IMR-90 (cell line): ENCODE data around the gene CC2D2B. TPM values are rescaled to one million over a fixed set of nuclear protein-coding genes. Genes with fewer than 3 reads are reported as not detected.

Source experiments
- ATAC-seq: fragments of 200-7000 bp; cut with Tn5 transposase; 2 replicates; pipeline ENCODE4 v1.9.1; 2020; ENCODE audit warnings: low read depth, mild to moderate bottlenecking, moderate library complexity
- BruUV-seq: library from RNA; stranded (reverse); fragments of 400-500 nt; replicated peaks from 2 replicates; lab custom pipeline; 2021; lab: Mats Ljungman, UMichigan
- CTCF ChIA-PET: fragments of 300-600 bp; formaldehyde crosslinking; extraction: SDS; loops from one replicate; lab custom pipeline; 2021; ENCODE audit warnings: antibody characterized with exemption; lab: Yijun Ruan, JAX
- POLR2A ChIA-PET: fragments of 300-600 bp; sonication (Branson Sonifier 250); formaldehyde crosslinking; loops from one replicate; lab custom pipeline; 2022; ENCODE audit warnings: antibody characterized with exemption; ENCODE audit not compliant: unreplicated experiment; lab: Charles Lee
- DNase-seq: peaks from one replicate; pipeline ENCODE4 v3.0.0; 2013
- H2AFZ ChIP-seq: replicated peaks from 2 replicates; pipeline ENCODE3; 2013; ENCODE audit warnings: low read length, mild to moderate bottlenecking; ENCODE audit not compliant: poor library complexity
- H2AK5ac ChIP-seq: 2 replicates; pipeline ENCODE4 v1.6.1; 2013; ENCODE audit warnings: low read depth, low read length, inconsistent platforms
- H2AK9ac ChIP-seq: replicated peaks from 2 replicates; pipeline ENCODE3; 2013; ENCODE audit warnings: mild to moderate bottlenecking, low read depth, low read length, moderate library complexity; ENCODE audit not compliant: poor library complexity
- H2BK120ac ChIP-seq: 2 replicates; pipeline ENCODE4 v1.6.1; 2013; ENCODE audit warnings: low read depth, low read length, inconsistent platforms
- H2BK15ac ChIP-seq: 3 replicates; pipeline ENCODE4 v1.6.1; 2013; ENCODE audit warnings: low read depth, low read length, inconsistent platforms
- H2BK20ac ChIP-seq: 2 replicates; pipeline ENCODE4 v1.6.1; 2013; ENCODE audit warnings: low read depth, mild to moderate bottlenecking, inconsistent platforms, low read length, moderate library complexity
- H2BK5ac ChIP-seq: 2 replicates; pipeline ENCODE4 v1.6.1; 2013; ENCODE audit warnings: mild to moderate bottlenecking, low read depth, low read length, inconsistent platforms; ENCODE audit not compliant: poor library complexity, severe bottlenecking
- H3K14ac ChIP-seq: replicated peaks from 2 replicates; pipeline ENCODE4 v1.6.1; 2013; ENCODE audit warnings: low read depth, low read length, inconsistent platforms
- H3K18ac ChIP-seq: 2 replicates; pipeline ENCODE4 v1.6.1; 2013; ENCODE audit warnings: low read depth, low read length, control low read depth
- H3K23ac ChIP-seq: 2 replicates; pipeline ENCODE4 v1.6.1; 2013; ENCODE audit warnings: low read depth, low read length, inconsistent platforms
- H3K27ac ChIP-seq: 2 replicates; pipeline ENCODE4 v1.5.1; 2013; ENCODE audit warnings: mild to moderate bottlenecking, control low read depth, low read length; ENCODE audit not compliant: insufficient read depth
- H3K27me3 ChIP-seq: 2 replicates; pipeline ENCODE4 v1.6.1; 2013; ENCODE audit warnings: low read length; ENCODE audit not compliant: control insufficient read depth, insufficient read depth
- H3K36me3 ChIP-seq: 2 replicates; pipeline ENCODE4 v1.6.1; 2013; ENCODE audit warnings: low read length, mixed read lengths; ENCODE audit not compliant: control insufficient read depth, insufficient read depth
- H3K4ac ChIP-seq: 2 replicates; pipeline ENCODE4 v1.6.1; 2013; ENCODE audit warnings: low read depth, low read length, inconsistent platforms
- H3K4me1 ChIP-seq: 2 replicates; pipeline ENCODE4 v1.6.1; 2013; ENCODE audit warnings: low read length, mixed read lengths; ENCODE audit not compliant: control insufficient read depth, insufficient read depth
- H3K4me2 ChIP-seq: 2 replicates; pipeline ENCODE4 v1.6.1; 2013; ENCODE audit warnings: low read depth, mild to moderate bottlenecking, control low read depth, low read length, moderate library complexity
- H3K4me3 ChIP-seq: 2 replicates; pipeline ENCODE4 v1.5.1; 2013; ENCODE audit warnings: low read depth, mild to moderate bottlenecking, control low read depth, low read length, moderate library complexity; ENCODE audit not compliant: insufficient read depth
- H3K56ac ChIP-seq: 2 replicates; pipeline ENCODE4 v1.6.1; 2013; ENCODE audit warnings: low read length, inconsistent platforms; ENCODE audit not compliant: insufficient read depth; ENCODE audit errors: extremely low read depth
- H3K79me1 ChIP-seq, 2 experiments: 2 replicates each; pipeline ENCODE4 v1.6.1; 2013; ENCODE audit warnings: low read length in 2 of 2, inconsistent platforms in 1 of 2, low read depth in 1 of 2
- H3K9ac ChIP-seq: 2 replicates; pipeline ENCODE4 v1.6.1; 2013; ENCODE audit warnings: low read depth, low read length, control low read depth
- H3K9me1 ChIP-seq: 2 replicates; pipeline ENCODE4 v1.6.1; 2013; ENCODE audit warnings: low read length, inconsistent platforms; ENCODE audit not compliant: insufficient read depth
- H3K9me3 ChIP-seq: 2 replicates; pipeline ENCODE4 v1.6.1; 2013; ENCODE audit warnings: low read length; ENCODE audit not compliant: control insufficient read depth, insufficient read depth
- H4K20me1 ChIP-seq: 2 replicates; pipeline ENCODE4 v1.6.1; 2013; ENCODE audit warnings: low read length, inconsistent platforms; ENCODE audit not compliant: insufficient read depth
- H4K5ac ChIP-seq: 2 replicates; pipeline ENCODE4 v1.6.1; 2013; ENCODE audit warnings: mild to moderate bottlenecking, low read depth, low read length, control low read depth
- H4K8ac ChIP-seq, 2 experiments: 2 replicates each; pipeline ENCODE4 v1.6.1; 2013; ENCODE audit warnings: low read depth in 2 of 2, low read length in 2 of 2, control low read depth in 1 of 2, inconsistent platforms in 1 of 2
- H4K91ac ChIP-seq: 2 replicates; pipeline ENCODE4 v1.6.1; 2013; ENCODE audit warnings: low read depth, low read length, inconsistent platforms; ENCODE audit not compliant: insufficient read depth
- CEBPB ChIP-seq: IDR thresholded peaks from 2 replicates; pipeline ENCODE4 v1.6.1; 2012; ENCODE audit warnings: low read depth, low read length, improper control_type of control experiment
- CHD1 ChIP-seq: IDR thresholded peaks from 2 replicates; pipeline ENCODE4 v1.6.1; 2012; ENCODE audit warnings: low read depth, low read length, improper control_type of control experiment
- MAFK ChIP-seq: IDR thresholded peaks from 2 replicates; pipeline ENCODE4 v1.6.1; 2012; ENCODE audit warnings: low read depth, low read length, improper control_type of control experiment
- MAZ ChIP-seq: IDR thresholded peaks from 2 replicates; pipeline ENCODE4 v1.6.1; 2012; ENCODE audit warnings: low read depth, mild to moderate bottlenecking, low read length, improper control_type of control experiment, moderate library complexity, borderline replicate concordance
- RAD21 ChIP-seq: IDR thresholded peaks from 2 replicates; pipeline ENCODE4 v1.6.1; 2012; ENCODE audit warnings: low read length, improper control_type of control experiment
- RCOR1 ChIP-seq: IDR thresholded peaks from 2 replicates; pipeline ENCODE4 v1.6.1; 2012; ENCODE audit warnings: mild to moderate bottlenecking, low read length, improper control_type of control experiment; ENCODE audit not compliant: insufficient replicate concordance
- WGBS, 2 experiments: methylation state at CpG; one replicate each; pipeline versions ENCODE4 v1.1.5 to v1.1.7; 2013; ENCODE audit warnings: missing lambda C conversion rate in 2 of 2; ENCODE audit not compliant: insufficient read length in 1 of 2; ENCODE audit errors: extremely low coverage in 2 of 2; 5-methylcytosine and 5-hydroxymethylcytosine counted together
- dilution Hi-C: fragments of 300-500 bp; cut with HindIII; formaldehyde crosslinking; loops from one replicate; pipeline ENCODE4 v1.14.3; 2018; ENCODE audit warnings: low sequenced_read_pairs; ENCODE audit not compliant: unreplicated experiment
- in situ Hi-C: fragments of 300-500 bp; cut with MboI; formaldehyde crosslinking; loops from 3 replicates; pipeline ENCODE4 v1.14.3; 2019; ENCODE audit warnings: low sequenced_read_pairs, inconsistent platforms, mixed read lengths
- intact Hi-C: fragments of 100-400 bp; cut with micrococcal nuclease; formaldehyde crosslinking; loops from 2 replicates; pipeline ENCODE4 v1.10.0; 2022
- polyA plus RNA-seq, 3 experiments: library from polyadenylated mRNA; depleted of rRNA; stranded (reverse); fragments of >200 nt; gene quantifications; 2 replicates each; pipeline ENCODE4 v1.2.3, GENCODE V29; 2012; ENCODE audit warnings: low replicate concordance in 1 of 3
- total RNA-seq: library from RNA; depleted of rRNA; stranded (reverse); fragments of >200 nt; gene quantifications from 2 replicates; pipeline ENCODE4 v1.2.3, GENCODE V29; 2012

CC2D2B gene
- total and polyA plus RNA-seq, 2 of the 4 experiments (the other 2 are of a cell fraction) = not detected

GRCh38 chr10:95987685-95988426 lies 80.1 kb downstream of the CC2D2B start:
- POLR2A ChIA-PET = no interaction called here

More at GRCh38 chr10:95987685-95988426, 80.1 kb downstream of the CC2D2B start:
- no peaks in the 10 kb centered on the region for H3K9me1 ChIP-seq
- H2AK9ac ChIP-seq = no peak overlapping the region
- H3K27ac ChIP-seq = no peak overlapping the region
- ATAC-seq = no peak
- peaks cover 4% of the 10 kb centered on the region for H3K27me3 ChIP-seq
- CTCF ChIA-PET = no interaction called here
- no peak overlapping the region for H2AK5ac ChIP-seq
- no peak overlapping the region for H4K8ac ChIP-seq
- H2AFZ ChIP-seq = no peak overlapping the region
- no peak overlapping the region for H3K23ac ChIP-seq
- H3K9me3 ChIP-seq = no peaks in the 10 kb centered on the region
- no peak for DNase-seq
- no peak overlapping the region for H3K9ac ChIP-seq
- intact Hi-C loops (no loop called here), in situ Hi-C loops (no loop called here), dilution Hi-C loops (no loop called here)
- H3K4me1 ChIP-seq = no peaks in the 10 kb centered on the region
- H2BK5ac ChIP-seq = no peak overlapping the region
- no peak overlapping the region for H3K4me3 ChIP-seq
- no TSS peak for BruUV-seq
- no peak overlapping the region for H3K4me2 ChIP-seq
- H4K91ac ChIP-seq = no peak overlapping the region
- H2BK15ac ChIP-seq = no peak overlapping the region
- TF ChIP-seq MAZ (no peak), CEBPB (no peak), CHD1 (no peak), MAFK (no peak), RCOR1 (no peak), RAD21 (no peak)
- no peak overlapping the region for H3K56ac ChIP-seq
- no peaks in the 10 kb centered on the region for H3K79me1 ChIP-seq
- no peak overlapping the region for H3K4ac ChIP-seq
- WGBS, 2 experiments = no CpG with 5 or more reads among the region's 2 CpGs
- no peaks in the 10 kb centered on the region for H4K20me1 ChIP-seq
- no peak overlapping the region for H3K14ac ChIP-seq
- H3K36me3 ChIP-seq = no peaks in the 10 kb centered on the region
- H2BK20ac ChIP-seq = no peak overlapping the region
- no peak overlapping the region for H2BK120ac ChIP-seq
- H4K5ac ChIP-seq = no peak overlapping the region
- no peak overlapping the region for H3K18ac ChIP-seq
